GM12878 (cell line): ENCODE measurements around the gene MEGF6.

Experiments
- CTCF ChIP-seq, 3 experiments: IDR thresholded peaks in 2 of 3; conservative IDR thresholded peaks in 1 of 3; 2 replicates each; pipeline ENCODE4 v1.5.1; 2011; ENCODE audit warnings: low read depth in 3 of 3, low read length in 3 of 3, mild to moderate bottlenecking in 3 of 3, control low read depth in 2 of 3, moderate library complexity in 2 of 3, inconsistent platforms in 1 of 3, mixed read lengths in 1 of 3; ENCODE audit not compliant: control insufficient read depth in 2 of 3, insufficient read depth in 1 of 3; ENCODE audit errors: extremely low read depth in 1 of 3
- EP300 ChIP-seq, 2 experiments: fragments of 150-350 bp in 1 of 2; IDR thresholded peaks; 2 replicates each; pipeline ENCODE4 v1.6.1; 2011 to 2012; ENCODE audit warnings: low read depth in 2 of 2, low read length in 2 of 2, borderline replicate concordance in 1 of 2, improper control_type of control experiment in 1 of 2, inconsistent platforms in 1 of 2; ENCODE audit not compliant: control insufficient read depth in 1 of 2
- MTA3 ChIP-seq: IDR thresholded peaks from 2 replicates; pipeline ENCODE4 v1.6.1; 2012; ENCODE audit warnings: low read length, inconsistent platforms, borderline replicate concordance
- NRF1 ChIP-seq: conservative IDR thresholded peaks from 2 replicates; pipeline ENCODE4 v1.6.1; 2011; ENCODE audit warnings: mild to moderate bottlenecking, low read depth, low read length, improper control_type of control experiment
- POLR2A ChIP-seq: IDR thresholded peaks from 2 replicates; pipeline ENCODE4 v1.6.1; 2011; ENCODE audit warnings: low read depth, mild to moderate bottlenecking, low read length
- TF ChIP-seq, protein P1 (sequence below): IDR thresholded peaks from 2 replicates; pipeline ENCODE4 v1.6.1; 2012; ENCODE audit warnings: low read depth, low read length, improper control_type of control experiment

DNA sequence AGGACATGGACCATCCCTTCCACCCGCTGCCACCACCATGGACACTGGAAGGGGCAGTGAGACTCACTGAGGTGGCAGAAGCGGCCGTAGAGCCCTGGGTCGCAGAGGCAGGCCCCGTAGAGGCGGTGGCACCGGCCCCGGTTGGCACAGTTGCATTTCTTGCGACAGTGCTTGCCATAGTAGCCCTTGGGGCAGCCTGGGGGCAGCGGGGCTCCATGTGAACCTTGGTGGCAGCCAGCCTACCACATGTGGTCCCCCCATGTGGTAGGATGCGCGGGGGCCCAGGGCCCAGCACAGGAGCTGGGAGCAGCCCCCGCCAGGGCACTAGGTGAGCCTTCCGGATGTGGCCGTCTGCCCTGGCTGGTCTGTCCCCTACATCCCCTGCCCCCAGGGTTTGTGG is 105.3 kb downstream of the MEGF6 start:
- TF ChIP-seq CTCF (IDR thresholded peaks at IDR 0.05 in 2 of 3, conservative IDR thresholded peaks at IDR 0.05 in 1 of 3; ENCODE audit: control insufficient read depth in 2 of 3, extremely low read depth in 1 of 3, insufficient read depth in 1 of 3, low read depth in 3 of 3, low read length in 3 of 3) (no peak), EP300 (IDR thresholded peaks at IDR 0.05; ENCODE audit: borderline replicate concordance in 1 of 2, control insufficient read depth in 1 of 2, low read depth in 2 of 2, low read length in 2 of 2) (no peak), MTA3 (no peak), NRF1 (no peak), POLR2A (no peak)
- TF ChIP-seq, protein P1, sequence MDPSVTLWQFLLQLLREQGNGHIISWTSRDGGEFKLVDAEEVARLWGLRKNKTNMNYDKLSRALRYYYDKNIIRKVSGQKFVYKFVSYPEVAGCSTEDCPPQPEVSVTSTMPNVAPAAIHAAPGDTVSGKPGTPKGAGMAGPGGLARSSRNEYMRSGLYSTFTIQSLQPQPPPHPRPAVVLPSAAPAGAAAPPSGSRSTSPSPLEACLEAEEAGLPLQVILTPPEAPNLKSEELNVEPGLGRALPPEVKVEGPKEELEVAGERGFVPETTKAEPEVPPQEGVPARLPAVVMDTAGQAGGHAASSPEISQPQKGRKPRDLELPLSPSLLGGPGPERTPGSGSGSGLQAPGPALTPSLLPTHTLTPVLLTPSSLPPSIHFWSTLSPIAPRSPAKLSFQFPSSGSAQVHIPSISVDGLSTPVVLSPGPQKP = no peak
